Activated CD4-positive, alpha-beta T cell treated with anti-CD3 and anti-CD28 coated beads, Interleukin-2, amount 50 U/mL, for 48 hours (primary cell): ENCODE results near the gene LRBA.
"Not testable (repeated sequence)": the region's sequence is repeated elsewhere in the genome, so short reads cannot be mapped to it uniquely, and the experiment has no call there.

Source experiments
- DNase-seq, 2 experiments: peaks; one replicate each; pipeline ENCODE4 v3.0.0-alpha.2; 2020

The LRBA gene

DNA sequence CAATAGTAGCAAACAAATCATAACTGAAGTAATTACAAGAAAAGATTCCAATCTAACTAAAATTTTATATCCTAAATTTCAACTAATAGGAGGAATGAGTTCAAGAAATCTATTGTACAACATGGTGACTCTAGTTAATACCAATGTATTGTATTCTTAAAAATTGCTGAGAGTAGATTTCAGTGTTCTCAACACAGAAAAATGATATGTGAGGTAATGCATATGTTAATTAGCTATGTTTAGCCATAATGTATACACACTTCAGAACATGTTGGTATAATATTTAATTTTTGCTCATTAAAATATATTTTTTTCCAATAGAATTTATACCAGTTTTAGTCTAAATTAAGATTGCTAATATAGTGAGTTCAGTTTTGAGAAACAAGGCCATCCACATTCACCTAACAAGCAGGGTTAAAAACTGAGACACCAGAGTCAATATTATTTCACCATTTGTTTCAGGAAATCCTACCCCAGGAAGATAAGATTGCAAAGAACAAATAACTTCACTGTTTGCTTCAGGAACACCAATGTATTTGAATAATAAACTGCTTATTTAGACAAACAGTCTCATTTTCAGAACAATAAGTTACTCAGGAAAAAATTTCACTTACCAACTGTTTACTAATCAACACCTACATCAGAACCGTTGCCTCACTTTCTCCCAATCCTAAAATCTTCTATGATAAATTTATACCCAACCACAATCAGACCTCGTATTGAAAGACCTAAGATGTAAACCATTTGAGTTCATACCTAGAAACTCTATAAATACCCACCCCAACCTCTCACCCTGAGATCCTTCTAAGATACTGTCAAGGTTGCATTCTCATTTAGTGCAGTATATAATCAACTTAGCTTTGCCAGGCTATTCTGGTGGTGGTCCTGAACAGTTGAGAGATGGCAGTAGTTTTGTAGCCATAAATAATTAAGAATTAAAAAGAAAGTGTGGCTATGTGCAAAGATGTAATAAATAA, 300.3 kb downstream of the LRBA start:
- DNase-seq: no peak

DNA sequence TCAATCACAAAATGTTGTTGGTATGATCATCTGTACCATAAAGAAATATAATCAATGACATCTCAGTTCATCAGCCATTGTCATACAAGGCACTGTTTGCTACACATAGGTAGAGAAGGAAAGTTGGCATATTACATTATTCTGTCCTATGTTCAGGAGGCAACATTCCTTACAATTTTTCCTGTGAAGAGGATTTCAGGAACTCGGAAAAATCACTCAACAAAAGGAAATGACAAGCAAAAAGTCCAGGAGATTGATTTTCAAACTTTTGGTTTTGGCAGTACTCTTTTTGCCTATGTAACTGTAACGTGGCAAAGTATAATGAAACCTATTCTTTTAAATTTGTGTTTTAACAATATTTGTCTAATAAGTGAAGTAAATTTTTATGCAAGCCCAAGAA, 301.8 kb downstream of the LRBA start:
- no peak for DNase-seq

- DNase-seq: no peak
Measured at GRCh38 chr4:150710770-150711375, 304.2 kb downstream of the LRBA start.

DNA sequence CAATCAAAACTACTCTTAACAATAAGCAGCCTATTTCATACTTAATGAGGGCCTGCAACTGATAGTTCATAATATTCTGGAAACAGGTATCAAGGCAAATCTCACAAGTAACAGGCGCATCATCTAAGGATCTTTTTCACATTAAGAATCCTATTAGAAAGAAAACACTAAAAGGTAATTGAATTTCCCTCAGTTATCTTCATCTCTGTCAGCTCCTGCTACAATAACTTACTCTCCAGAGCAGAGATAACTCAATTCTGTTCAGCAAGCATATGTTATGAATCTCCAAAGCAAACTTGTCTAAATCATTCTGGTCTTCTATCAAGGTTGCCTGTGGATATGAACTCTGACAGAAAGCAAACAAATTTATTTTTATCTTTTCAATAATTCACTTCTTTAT, 307.1 kb downstream of the LRBA start:
- DNase-seq: no peak

DNA sequence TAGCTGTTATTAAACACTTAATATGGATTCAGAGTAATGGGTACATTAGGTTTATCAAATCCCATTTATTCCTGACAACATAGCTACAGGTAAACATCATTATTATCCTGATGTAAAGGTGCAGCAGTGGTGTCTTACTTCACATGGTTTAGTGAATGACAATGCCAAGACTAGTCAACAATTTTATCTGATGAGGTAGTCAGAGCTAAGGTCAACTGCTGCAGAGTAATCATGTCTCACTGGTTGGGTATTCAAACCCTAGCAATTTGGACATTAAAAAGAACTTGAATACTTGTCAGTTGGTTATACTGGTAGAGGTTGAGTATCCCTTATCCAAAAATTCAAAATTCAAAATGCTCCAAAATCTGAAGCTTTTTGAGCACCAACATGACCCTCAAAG, 315.5 kb downstream of the LRBA start:
- DNase-seq: no peak

DNA sequence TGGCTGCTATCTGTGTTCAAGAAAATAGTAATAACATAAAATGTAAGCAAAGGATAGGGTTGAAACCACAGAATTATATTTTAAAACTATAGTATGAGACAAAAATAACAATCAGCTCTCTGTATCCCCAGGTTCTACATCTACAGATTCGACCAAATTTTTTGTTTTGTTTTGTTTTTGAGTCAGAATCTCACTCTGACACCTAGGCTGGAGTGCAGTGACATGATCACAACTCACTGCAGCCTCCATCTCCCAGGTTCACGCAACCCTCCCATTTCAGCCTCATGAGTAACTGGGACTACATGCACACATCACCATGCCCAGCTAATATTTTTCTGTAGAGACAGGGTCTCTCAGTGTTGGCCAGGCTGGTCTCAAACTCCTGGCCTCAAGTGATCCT, 319.9 kb downstream of the LRBA start:
- DNase-seq: no peak

DNA sequence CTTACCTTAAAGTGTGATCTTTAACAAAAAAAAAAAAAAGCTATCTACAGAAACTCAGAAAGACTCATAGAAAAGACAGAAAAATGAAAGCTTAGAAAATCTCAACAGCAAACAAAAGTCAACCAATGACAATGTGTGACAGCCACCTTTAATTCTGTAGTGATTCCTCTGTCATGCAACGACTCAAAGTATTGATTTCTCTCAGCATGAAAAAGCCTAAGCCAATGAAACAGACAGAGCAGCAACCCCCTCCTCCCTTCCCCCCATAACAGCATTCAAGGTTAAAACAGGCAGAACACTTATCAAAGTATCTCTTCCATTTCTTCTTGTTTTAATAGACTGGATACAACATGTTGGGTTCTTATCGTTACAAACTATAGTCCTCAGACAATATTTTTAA, 320.6 kb downstream of the LRBA start:
- DNase-seq: no peak

- DNase-seq: no peak
Measured at GRCh38 chr4:150683775-150684350, 331.2 kb downstream of the LRBA start.

- DNase-seq: no peak
Measured at GRCh38 chr4:150682126-150682525, 333.0 kb downstream of the LRBA start.

DNA sequence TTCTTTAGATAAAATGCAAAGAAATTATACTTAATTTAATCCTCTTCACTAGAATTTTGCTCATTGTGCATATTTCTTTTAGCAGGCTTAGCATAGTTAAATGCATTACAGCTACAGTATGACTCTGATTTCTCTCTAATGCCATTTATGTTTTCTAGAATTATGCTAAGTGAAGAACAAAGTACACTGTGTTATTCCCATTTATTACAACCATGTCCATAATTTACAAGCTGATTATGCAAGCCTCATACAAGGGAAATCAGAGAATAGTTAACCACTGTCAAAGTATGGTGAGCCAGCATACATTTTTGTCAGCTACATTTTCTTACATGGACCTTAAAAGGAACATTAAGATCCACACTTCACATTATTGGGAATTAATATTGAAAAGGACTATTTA, 334.0 kb downstream of the LRBA start:
- no peak for DNase-seq

DNA sequence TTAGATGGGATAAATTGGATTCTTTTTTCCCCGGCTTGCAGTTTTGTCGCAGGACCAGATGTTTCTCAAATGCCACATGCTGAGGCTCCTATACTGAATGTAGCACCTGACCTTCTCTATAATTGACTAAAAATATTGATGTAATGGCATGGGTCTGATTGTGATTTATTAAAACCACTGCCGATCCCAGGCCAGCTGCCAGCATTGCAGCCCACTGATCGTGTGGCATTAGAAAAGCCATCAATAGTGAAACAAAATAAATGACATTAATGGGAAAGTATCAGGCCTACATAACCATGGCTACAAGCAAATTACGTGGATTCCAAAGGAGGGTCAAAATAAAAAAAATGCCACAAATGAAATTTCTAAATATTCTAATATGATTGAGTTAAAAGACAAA, 334.4 kb downstream of the LRBA start:
- DNase-seq: no peak

DNA sequence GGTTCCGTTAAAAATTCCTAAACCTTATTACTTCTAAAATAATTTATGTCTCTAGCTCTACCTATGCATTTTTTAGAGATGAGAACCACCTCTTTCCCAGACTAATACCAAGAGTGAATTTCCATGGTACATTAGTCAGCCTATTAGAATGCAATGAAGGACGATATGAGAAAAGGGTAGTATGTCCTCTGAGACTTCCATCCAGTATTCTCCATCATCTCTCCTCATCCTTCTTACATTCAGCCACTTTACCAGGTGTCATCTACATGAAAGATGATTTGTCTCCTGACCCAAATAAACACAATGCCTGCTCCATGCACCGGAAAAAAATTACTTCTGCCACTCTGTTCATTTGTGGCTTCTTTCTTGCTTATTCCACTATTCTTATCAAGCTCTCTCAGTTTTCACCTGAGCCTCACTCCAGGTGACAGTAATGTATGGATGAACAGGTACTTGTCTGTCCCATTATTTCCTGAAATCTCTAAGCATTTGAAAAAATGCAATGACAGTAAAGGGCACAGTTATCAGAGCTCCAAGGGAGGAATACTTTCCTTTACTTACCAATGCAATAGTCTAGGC, 335.2 kb downstream of the LRBA start:
- DNase-seq: no peak

DNA sequence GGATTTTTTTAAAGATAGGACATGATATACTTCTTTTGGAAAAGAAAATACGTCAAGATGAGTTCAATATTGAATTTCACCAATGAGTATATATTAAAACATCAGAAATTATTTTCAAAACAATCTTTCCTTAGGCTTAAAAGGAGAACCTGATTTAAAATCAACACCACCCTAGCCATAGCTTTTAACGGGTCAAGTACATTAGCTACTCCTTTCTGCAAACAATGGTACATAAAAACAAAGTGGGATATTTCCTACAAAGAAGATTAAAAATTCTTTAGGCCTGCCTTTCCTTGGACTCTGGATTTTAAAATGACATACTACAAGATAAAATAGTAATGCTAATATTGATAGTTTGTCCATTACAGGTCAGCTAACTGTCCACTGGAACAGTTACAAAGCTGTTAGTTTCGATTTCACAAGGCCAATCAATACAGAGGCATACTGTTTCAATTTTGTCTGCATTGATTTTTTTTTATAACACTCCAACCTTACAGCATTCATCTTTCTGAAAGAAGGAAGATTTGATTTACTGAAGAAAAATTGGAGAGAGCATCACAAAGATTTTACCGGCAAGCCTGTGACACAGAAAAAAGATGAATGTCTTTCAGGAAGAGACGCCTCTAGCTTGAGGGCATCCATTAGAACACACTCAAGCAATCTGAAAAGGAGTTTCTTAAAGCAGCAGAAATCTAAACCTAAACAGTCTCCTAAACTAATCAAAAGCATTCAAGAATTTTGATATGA, 335.9 kb downstream of the LRBA start:
- DNase-seq: no peak

- DNase-seq: no peak
Measured at GRCh38 chr4:150673793-150674192, 341.3 kb downstream of the LRBA start.

DNA sequence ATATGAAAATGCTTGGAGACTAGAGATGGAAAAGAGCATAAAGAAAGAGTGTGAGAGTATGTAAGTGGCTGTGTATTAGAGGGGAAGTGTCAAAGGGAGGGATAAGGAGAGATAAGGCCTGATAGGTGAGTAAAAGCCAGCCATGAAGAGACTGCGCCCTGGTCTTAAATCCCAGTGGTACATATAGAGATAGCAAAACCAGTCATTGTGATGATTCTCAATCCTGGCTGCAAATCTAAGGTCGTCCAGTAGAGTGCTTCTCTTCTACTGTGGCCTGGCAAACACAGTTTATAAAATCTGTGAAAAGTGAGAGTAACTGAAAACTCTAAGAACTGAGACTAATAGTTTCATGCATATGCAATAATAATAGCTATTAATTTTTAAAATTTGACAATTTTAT, 346.3 kb downstream of the LRBA start:
- DNase-seq: no peak

DNA sequence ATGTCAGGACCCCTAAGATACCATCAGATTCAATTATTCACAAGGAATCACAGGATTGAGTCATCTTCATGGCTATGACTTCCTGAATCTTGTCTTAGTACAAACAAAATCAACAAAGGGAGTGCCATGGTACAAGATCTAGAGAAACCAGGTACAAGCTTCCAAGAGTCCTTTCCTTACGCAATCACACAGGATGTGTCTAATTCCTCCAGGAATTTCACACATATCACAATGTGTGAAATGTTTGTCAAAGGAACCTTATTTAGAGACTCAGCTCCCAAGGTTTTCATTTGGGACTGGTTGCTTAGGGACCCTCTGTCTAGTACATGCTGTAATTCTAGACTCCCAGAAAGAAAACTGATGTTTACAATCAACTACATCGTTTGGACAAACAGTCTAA, 350.1 kb downstream of the LRBA start:
- DNase-seq: no peak

DNA sequence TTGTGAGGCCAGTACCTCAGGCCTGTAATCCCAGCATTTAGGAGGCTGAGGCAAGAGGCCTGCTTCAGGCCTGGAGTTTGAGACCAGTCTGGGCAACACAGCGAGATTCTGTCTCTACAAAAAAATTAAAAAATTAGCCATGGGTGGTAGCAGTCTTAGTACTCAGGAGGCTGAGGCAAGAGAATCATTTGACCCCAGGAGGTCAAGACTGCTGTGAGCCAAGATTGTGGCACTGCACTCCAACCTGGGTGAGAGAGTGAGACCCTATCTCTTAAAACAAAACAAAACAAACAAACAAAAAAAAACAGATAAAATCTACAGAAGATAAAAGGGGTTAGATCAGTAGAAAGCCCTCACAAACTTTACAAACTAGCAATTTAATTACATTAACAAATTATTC, 352.4 kb downstream of the LRBA start:
- no peak for DNase-seq

DNA sequence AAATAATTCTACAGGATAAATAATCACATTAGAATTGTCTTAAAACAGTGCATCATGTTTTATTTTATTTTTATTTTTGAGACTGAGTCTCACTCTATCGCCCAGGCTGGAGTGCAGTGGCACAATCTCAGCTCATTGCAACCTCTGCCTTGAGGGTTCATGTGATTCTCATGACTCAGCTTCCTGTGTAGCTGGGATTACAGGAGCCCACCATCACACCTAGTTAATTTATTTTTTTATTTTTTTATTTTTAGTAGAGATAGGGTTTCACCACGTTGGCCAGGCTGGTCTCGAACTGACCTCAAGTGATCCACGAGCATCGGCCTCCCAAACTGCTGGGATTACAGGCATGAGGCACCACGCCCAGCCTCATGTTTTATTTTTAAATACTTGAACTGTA, 353.5 kb downstream of the LRBA start:
- not testable (repeated sequence) for DNase-seq

DNA sequence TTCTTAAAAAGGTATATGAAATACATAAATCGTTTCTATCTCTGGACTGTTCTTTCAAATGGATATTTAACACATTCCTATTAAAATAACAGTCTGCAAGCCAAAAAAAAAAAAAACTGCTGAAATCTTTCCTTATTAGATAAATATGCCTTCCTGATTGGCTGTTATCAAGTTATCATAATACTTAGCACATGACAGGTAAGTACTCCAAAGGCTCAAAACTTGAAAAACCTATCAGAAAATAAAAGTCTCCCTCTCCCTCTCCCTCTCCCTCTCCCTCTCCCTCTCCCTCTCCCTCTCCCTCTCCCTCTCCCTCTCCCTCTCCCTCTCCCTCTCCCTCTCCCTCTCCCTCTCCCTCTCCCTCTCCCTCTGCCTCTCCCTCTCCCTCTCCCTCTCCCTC, 356.8 kb downstream of the LRBA start:
- not testable (repeated sequence) for DNase-seq

GRCh38 chr4:150656891-150657290, 358.2 kb downstream of the LRBA start:
- DNase-seq: no peak

- no peak for DNase-seq
Measured at GRCh38 chr4:150650751-150651150, 364.3 kb downstream of the LRBA start.

- no peak for DNase-seq
Measured at GRCh38 chr4:150648123-150648522, 367.0 kb downstream of the LRBA start.

- DNase-seq: no peak
Measured at GRCh38 chr4:150647008-150647407, 368.1 kb downstream of the LRBA start.
